ENCODE data around the gene KCNQ4.

KCNQ4 gene

GRCh38 chr1:40756523-40756922 lies 27.1 kb upstream of the KCNQ4 start:
- H3K27ac ChIP-seq (ENCODE audit: low read depth, low read length, severe bottlenecking), result no peak overlapping the region
- 96 to 100% methylated on average over 3 of the region's 3 CpGs for WGBS, 2 experiments (ENCODE audit: insufficient coverage in 2 of 2)
- no peaks in the 10 kb centered on the region for H3K4me1 ChIP-seq (ENCODE audit: control insufficient read depth, insufficient read depth, low read length, poor library complexity, severe bottlenecking)
- peaks cover 85% of the 10 kb centered on the region for H3K36me3 ChIP-seq (ENCODE audit: control insufficient read depth, insufficient read depth, low read length)
- H3K9me3 ChIP-seq (ENCODE audit: control insufficient read depth, low read length), result no peaks in the 10 kb centered on the region
- H3K4me3 ChIP-seq (ENCODE audit: extremely low read depth, insufficient read depth, low read length, poor library complexity, severe bottlenecking), result no peak overlapping the region

DNA sequence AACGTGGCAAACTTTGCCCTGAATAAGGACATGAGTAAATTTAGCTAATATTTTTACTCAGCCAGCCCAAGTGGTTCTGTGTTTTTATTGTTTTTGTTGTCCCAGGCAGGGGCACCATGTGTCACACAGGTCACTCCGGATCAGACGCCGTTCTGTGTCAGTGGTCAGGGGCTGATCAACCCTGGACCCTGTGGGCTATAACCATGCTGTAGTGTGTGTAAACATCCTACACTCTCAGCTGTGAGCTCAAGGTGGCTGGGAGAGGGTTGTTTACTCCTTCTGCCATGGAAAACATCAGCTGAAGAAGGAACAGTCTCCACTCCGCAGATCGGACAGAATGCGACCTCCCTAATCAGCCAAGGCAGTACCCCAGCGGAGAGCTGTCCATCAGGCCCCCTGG lies 26.5 kb upstream of the KCNQ4 start:
- Histone ChIP-seq H3K4me1 (ENCODE audit: control insufficient read depth, insufficient read depth, low read length, poor library complexity, severe bottlenecking) (no peaks in the 10 kb centered on the region), H3K36me3 (ENCODE audit: control insufficient read depth, insufficient read depth, low read length) (peaks cover 85% of the 10 kb centered on the region), H3K4me3 (ENCODE audit: extremely low read depth, insufficient read depth, low read length, poor library complexity, severe bottlenecking) (no peak overlapping the region), H3K27ac (ENCODE audit: low read depth, low read length, severe bottlenecking) (no peak overlapping the region), H3K9me3 (ENCODE audit: control insufficient read depth, low read length) (no peaks in the 10 kb centered on the region)
- 93 to 100% methylated on average over 4 to 5 of the region's 8 CpGs for WGBS, 2 experiments (ENCODE audit: insufficient coverage in 2 of 2)

DNA sequence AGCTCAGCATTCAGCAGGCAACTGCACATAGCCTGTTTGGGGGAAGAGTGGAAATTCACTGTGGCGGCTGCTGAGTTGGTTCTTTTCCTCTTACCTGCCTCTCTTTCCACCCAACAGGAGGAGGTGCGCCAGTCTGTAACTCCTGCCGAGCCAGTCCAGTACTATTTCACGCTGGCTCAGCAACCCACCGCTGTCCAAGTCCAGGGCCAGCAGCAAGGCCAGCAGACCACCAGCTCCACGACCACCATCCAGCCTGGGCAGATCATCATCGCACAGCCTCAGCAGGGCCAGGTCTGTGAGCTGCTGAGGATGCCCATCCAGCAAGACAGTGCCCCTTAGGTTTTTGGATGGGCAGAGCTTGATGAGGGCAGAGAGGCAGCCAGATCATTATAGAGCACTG lies 25.6 kb upstream of the KCNQ4 start:
- Histone ChIP-seq H3K4me3 (ENCODE audit: extremely low read depth, insufficient read depth, low read length, poor library complexity, severe bottlenecking) (no peak overlapping the region), H3K9me3 (ENCODE audit: control insufficient read depth, low read length) (no peaks in the 10 kb centered on the region), H3K36me3 (ENCODE audit: control insufficient read depth, insufficient read depth, low read length) (peaks cover 89% of the 10 kb centered on the region), H3K27ac (ENCODE audit: low read depth, low read length, severe bottlenecking) (no peak overlapping the region), H3K4me1 (ENCODE audit: control insufficient read depth, insufficient read depth, low read length, poor library complexity, severe bottlenecking) (no peaks in the 10 kb centered on the region)
- WGBS, 2 experiments (ENCODE audit: insufficient coverage in 2 of 2), result 91 to 92% methylated on average over 6 to 7 of the region's 7 CpGs

GRCh38 chr1:40758578-40759343 lies 24.8 kb upstream of the KCNQ4 start:
- H3K36me3 ChIP-seq (ENCODE audit: control insufficient read depth, insufficient read depth, low read length), result peaks cover 88% of the 10 kb centered on the region
- WGBS, 2 experiments (ENCODE audit: insufficient coverage in 2 of 2), result 91 to 93% methylated on average over 4 of the region's 6 CpGs

GRCh38 chr1:40760984-40761383 lies 22.6 kb upstream of the KCNQ4 start:
- WGBS, 2 experiments (ENCODE audit: insufficient coverage in 2 of 2), result 89 to 98% methylated on average over 3 to 4 of the region's 4 CpGs
- Histone ChIP-seq H3K9me3 (ENCODE audit: control insufficient read depth, low read length) (no peaks in the 10 kb centered on the region), H3K4me1 (ENCODE audit: control insufficient read depth, insufficient read depth, low read length, poor library complexity, severe bottlenecking) (peaks cover 7% of the 10 kb centered on the region), H3K36me3 (ENCODE audit: control insufficient read depth, insufficient read depth, low read length) (peaks cover 84% of the 10 kb centered on the region), H3K4me3 (ENCODE audit: extremely low read depth, insufficient read depth, low read length, poor library complexity, severe bottlenecking) (no peak overlapping the region), H3K27ac (ENCODE audit: low read depth, low read length, severe bottlenecking) (no peak overlapping the region)

More at GRCh38 chr1:40758578-40759343, 24.8 kb upstream of the KCNQ4 start:
- Histone ChIP-seq H3K4me3 (ENCODE audit: extremely low read depth, insufficient read depth, low read length, poor library complexity, severe bottlenecking) (no peak overlapping the region), H3K27ac (ENCODE audit: low read depth, low read length, severe bottlenecking) (no peak overlapping the region), H3K9me3 (ENCODE audit: control insufficient read depth, low read length) (no peaks in the 10 kb centered on the region), H3K4me1 (ENCODE audit: control insufficient read depth, insufficient read depth, low read length, poor library complexity, severe bottlenecking) (no peaks in the 10 kb centered on the region)

DNA sequence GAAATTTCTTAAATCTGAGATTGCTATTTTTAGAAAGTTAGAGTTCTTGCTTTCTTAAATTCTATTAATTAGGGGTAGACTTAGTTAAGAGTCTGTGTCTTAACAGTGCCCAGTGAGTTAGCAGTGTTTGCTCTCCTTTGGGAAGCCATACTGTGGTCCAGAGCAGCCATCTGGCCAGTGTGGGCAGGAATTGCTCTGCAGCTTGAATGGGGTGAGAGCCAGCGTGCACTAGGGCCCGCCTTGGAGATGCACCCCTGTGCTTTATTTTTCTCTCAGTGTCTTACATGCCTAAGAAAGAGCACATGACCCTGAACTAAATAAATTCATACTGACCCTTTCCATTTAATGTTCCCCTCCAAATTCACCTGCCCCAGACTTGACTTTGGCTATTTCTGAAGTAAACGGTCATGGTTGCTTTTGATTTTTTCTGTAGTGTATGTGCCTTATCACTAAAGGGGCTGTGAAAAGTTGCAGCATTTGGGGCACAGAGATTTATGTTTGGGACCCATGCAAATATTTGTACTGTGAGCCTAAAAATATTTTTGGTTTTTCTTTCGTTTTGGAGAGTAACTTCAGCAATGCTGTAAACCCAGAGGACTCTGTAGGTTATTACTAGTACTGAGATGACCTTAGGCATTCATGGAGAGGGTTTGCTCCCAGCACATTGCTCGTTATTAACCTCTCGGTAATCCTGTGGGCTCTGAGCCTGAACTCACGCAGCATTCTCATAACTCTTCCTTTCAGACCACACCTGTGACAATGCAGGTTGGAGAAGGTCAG lies 21.3 kb upstream of the KCNQ4 start:
- Histone ChIP-seq H3K36me3 (ENCODE audit: control insufficient read depth, insufficient read depth, low read length) (peaks cover 83% of the 10 kb centered on the region), H3K4me1 (ENCODE audit: control insufficient read depth, insufficient read depth, low read length, poor library complexity, severe bottlenecking) (peaks cover 7% of the 10 kb centered on the region), H3K27ac (ENCODE audit: low read depth, low read length, severe bottlenecking) (no peak overlapping the region), H3K9me3 (ENCODE audit: control insufficient read depth, low read length) (no peaks in the 10 kb centered on the region), H3K4me3 (ENCODE audit: extremely low read depth, insufficient read depth, low read length, poor library complexity, severe bottlenecking) (no peak overlapping the region)
- WGBS, 2 experiments (ENCODE audit: insufficient coverage in 2 of 2), result 86 to 100% methylated on average over 2 to 4 of the region's 7 CpGs

GRCh38 chr1:40763742-40764532 lies 19.6 kb upstream of the KCNQ4 start:
- Histone ChIP-seq H3K9me3 (ENCODE audit: control insufficient read depth, low read length) (no peaks in the 10 kb centered on the region), H3K4me3 (ENCODE audit: extremely low read depth, insufficient read depth, low read length, poor library complexity, severe bottlenecking) (no peak overlapping the region), H3K4me1 (ENCODE audit: control insufficient read depth, insufficient read depth, low read length, poor library complexity, severe bottlenecking) (peaks cover 7% of the 10 kb centered on the region), H3K27ac (ENCODE audit: low read depth, low read length, severe bottlenecking) (no peak overlapping the region), H3K36me3 (ENCODE audit: control insufficient read depth, insufficient read depth, low read length) (peaks cover 82% of the 10 kb centered on the region)
- 89 to 100% methylated on average over 4 to 9 of the region's 9 CpGs for WGBS, 2 experiments (ENCODE audit: insufficient coverage in 2 of 2)

- Histone ChIP-seq H3K9me3 (ENCODE audit: control insufficient read depth, low read length) (no peaks in the 10 kb centered on the region), H3K4me3 (ENCODE audit: extremely low read depth, insufficient read depth, low read length, poor library complexity, severe bottlenecking) (no peak overlapping the region), H3K4me1 (ENCODE audit: control insufficient read depth, insufficient read depth, low read length, poor library complexity, severe bottlenecking) (peaks cover 7% of the 10 kb centered on the region), H3K36me3 (ENCODE audit: control insufficient read depth, insufficient read depth, low read length) (peaks cover 82% of the 10 kb centered on the region), H3K27ac (ENCODE audit: low read depth, low read length, severe bottlenecking) (no peak overlapping the region)
- WGBS, 2 experiments (ENCODE audit: insufficient coverage in 2 of 2), result 73 to 100% methylated on average over 1 to 2 of the region's 2 CpGs
Measured at GRCh38 chr1:40764981-40765380, 18.6 kb upstream of the KCNQ4 start.

GRCh38 chr1:40766017-40766416 lies 17.6 kb upstream of the KCNQ4 start:
- H3K4me3 ChIP-seq (ENCODE audit: extremely low read depth, insufficient read depth, low read length, poor library complexity, severe bottlenecking), result no peak overlapping the region
- H3K4me1 ChIP-seq (ENCODE audit: control insufficient read depth, insufficient read depth, low read length, poor library complexity, severe bottlenecking), result peaks cover 11% of the 10 kb centered on the region
- peaks cover 73% of the 10 kb centered on the region for H3K36me3 ChIP-seq (ENCODE audit: control insufficient read depth, insufficient read depth, low read length)
- WGBS, 2 experiments (ENCODE audit: insufficient coverage in 2 of 2), result 94 to 95% methylated on average over 2 of the region's 2 CpGs
- no peaks in the 10 kb centered on the region for H3K9me3 ChIP-seq (ENCODE audit: control insufficient read depth, low read length)
- no peak overlapping the region for H3K27ac ChIP-seq (ENCODE audit: low read depth, low read length, severe bottlenecking)

GRCh38 chr1:40766560-40766959 lies 17.0 kb upstream of the KCNQ4 start:
- Histone ChIP-seq H3K4me3 (ENCODE audit: extremely low read depth, insufficient read depth, low read length, poor library complexity, severe bottlenecking) (no peak overlapping the region), H3K9me3 (ENCODE audit: control insufficient read depth, low read length) (no peaks in the 10 kb centered on the region), H3K36me3 (ENCODE audit: control insufficient read depth, insufficient read depth, low read length) (peaks cover 77% of the 10 kb centered on the region), H3K4me1 (ENCODE audit: control insufficient read depth, insufficient read depth, low read length, poor library complexity, severe bottlenecking) (peaks cover 11% of the 10 kb centered on the region), H3K27ac (ENCODE audit: low read depth, low read length, severe bottlenecking) (no peak overlapping the region)
- WGBS, 2 experiments (ENCODE audit: insufficient coverage in 2 of 2), result 88 to 98% methylated on average over 3 of the region's 4 CpGs
